Measurements from ENCODE around the gene TASOR.

Gene TASOR

GRCh38 chr3:56681984-56682461 lies 1.0 kb downstream of the TASOR start:
- DNase-seq, result no peak

GRCh38 chr3:56680054-56680580 lies 2.9 kb downstream of the TASOR start:
- DNase-seq, result no peak

- DNase-seq, result no peak
These were observed 5.8 kb downstream of the TASOR start for GRCh38 chr3:56677286-56677685.

GRCh38 chr3:56673781-56674457 lies 9.1 kb downstream of the TASOR start:
- no peak for DNase-seq

- DNase-seq, result no peak
These were observed 15.0 kb downstream of the TASOR start for GRCh38 chr3:56667973-56668579.

GRCh38 chr3:56664823-56665222 lies 18.2 kb downstream of the TASOR start:
- no peak for DNase-seq

- no peak for DNase-seq
These were observed 27.4 kb downstream of the TASOR start for GRCh38 chr3:56655709-56656108.

GRCh38 chr3:56654460-56654859 lies 28.6 kb downstream of the TASOR start:
- DNase-seq, result no peak

- DNase-seq, result no peak
These were observed 37.7 kb downstream of the TASOR start for GRCh38 chr3:56645407-56645806.

GRCh38 chr3:56633602-56634535 lies 49.2 kb downstream of the TASOR start:
- no peak for DNase-seq
